Panc1 (cell line): Measurements from ENCODE around the gene AAMP.

Experiments used
- CTCF ChIP-seq: fragments of 450-650 bp; IDR thresholded peaks from 2 replicates; pipeline ENCODE4 v1.5.1; 2017; ENCODE audit warnings: mild to moderate bottlenecking
- POLR2AphosphoS5 ChIP-seq: IDR thresholded peaks from 2 replicates; pipeline ENCODE4 v1.6.1; 2012; ENCODE audit warnings: mild to moderate bottlenecking, low read depth, low read length, moderate library complexity
- REST ChIP-seq, 2 experiments: IDR thresholded peaks; 2 replicates each; pipeline ENCODE4 v1.6.1; 2011 to 2012; ENCODE audit warnings: low read depth in 2 of 2, control low read depth in 1 of 2, low read length in 1 of 2, mild to moderate bottlenecking in 1 of 2, moderate library complexity in 1 of 2; ENCODE audit not compliant: insufficient read depth in 1 of 2
- SIN3A ChIP-seq: IDR thresholded peaks from 2 replicates; pipeline ENCODE4 v1.6.1; 2012; ENCODE audit warnings: low read depth, mild to moderate bottlenecking, low read length, moderate library complexity, borderline replicate concordance; ENCODE audit not compliant: insufficient read depth
- TCF7L2 ChIP-seq: IDR thresholded peaks from 2 replicates; pipeline ENCODE4 v1.6.1; 2011; ENCODE audit warnings: mild to moderate bottlenecking, low read depth, low read length, inconsistent platforms

GRCh38 chr2:218296200-218296599 lies 26.3 kb upstream of the AAMP start:
- TF ChIP-seq CTCF (no peak), REST (IDR thresholded peaks at IDR 0.05; ENCODE audit: insufficient read depth in 1 of 2, low read depth in 2 of 2, low read length in 1 of 2) (no peak), POLR2AphosphoS5 (no peak), SIN3A (no peak), TCF7L2 (no peak)
